Lower leg skin (tissue), 4 donors: Measurements from ENCODE around the gene TRAPPC12. TPM values are rescaled to one million over a fixed set of nuclear protein-coding genes. Genes with fewer than 3 reads are reported as not detected.

Source experiments
- DNase-seq, 2 donors: peaks; one replicate each; pipeline ENCODE4 v3.0.0-alpha.2; 2019; ENCODE audit warnings: low spot score in 2 of 2
- H3K4me3 ChIP-seq: fragments of 200-600 bp; sonication (generic); 2 replicates; pipeline ENCODE4 v1.5.1; 2017; ENCODE audit warnings: mild to moderate bottlenecking, low read depth; ENCODE audit not compliant: poor library complexity, severe bottlenecking
- POLR2A ChIP-seq, 2 donors: fragments of 450-650 bp; IDR thresholded peaks; one replicate each; pipeline ENCODE4 v1.6.1; 2016 to 2017; ENCODE audit warnings: antibody characterized with exemption in 2 of 2, mild to moderate bottlenecking in 1 of 2, moderate library complexity in 1 of 2
- WGBS, 2 donors: methylation state at CpG; one replicate each; pipeline ENCODE4 v1.1.5; 2018; 5-methylcytosine and 5-hydroxymethylcytosine counted together
- intact Hi-C: fragments of 100-400 bp; cut with DNase I; formaldehyde crosslinking; loops from one replicate; pipeline ENCODE4 v1.15.0; 2023; ENCODE audit warnings: low total_unique reads
- total RNA-seq, 4 donors: library from RNA; depleted of rRNA; stranded (reverse); fragments of >200 nt; gene quantifications; one replicate each; pipeline ENCODE4 v1.1.0, GENCODE V29; 2016
- TF ChIP-seq, protein P1 (sequence below), 3 donors: fragments of 450-650 bp; IDR thresholded peaks; one replicate each; pipeline ENCODE4 v1.5.1; 2016; ENCODE audit warnings: antibody characterized with exemption in 3 of 3, mild to moderate bottlenecking in 3 of 3, moderate library complexity in 2 of 3

The TRAPPC12 gene
- total RNA-seq, 4 donors from 2014 or later = 79.4 to 139 (median 121) TPM

GRCh38 chr2:3426615-3427014, 47.1 kb downstream of the TRAPPC12 start:
- intact Hi-C loops = no loop called here
- TF ChIP-seq, protein P1, sequence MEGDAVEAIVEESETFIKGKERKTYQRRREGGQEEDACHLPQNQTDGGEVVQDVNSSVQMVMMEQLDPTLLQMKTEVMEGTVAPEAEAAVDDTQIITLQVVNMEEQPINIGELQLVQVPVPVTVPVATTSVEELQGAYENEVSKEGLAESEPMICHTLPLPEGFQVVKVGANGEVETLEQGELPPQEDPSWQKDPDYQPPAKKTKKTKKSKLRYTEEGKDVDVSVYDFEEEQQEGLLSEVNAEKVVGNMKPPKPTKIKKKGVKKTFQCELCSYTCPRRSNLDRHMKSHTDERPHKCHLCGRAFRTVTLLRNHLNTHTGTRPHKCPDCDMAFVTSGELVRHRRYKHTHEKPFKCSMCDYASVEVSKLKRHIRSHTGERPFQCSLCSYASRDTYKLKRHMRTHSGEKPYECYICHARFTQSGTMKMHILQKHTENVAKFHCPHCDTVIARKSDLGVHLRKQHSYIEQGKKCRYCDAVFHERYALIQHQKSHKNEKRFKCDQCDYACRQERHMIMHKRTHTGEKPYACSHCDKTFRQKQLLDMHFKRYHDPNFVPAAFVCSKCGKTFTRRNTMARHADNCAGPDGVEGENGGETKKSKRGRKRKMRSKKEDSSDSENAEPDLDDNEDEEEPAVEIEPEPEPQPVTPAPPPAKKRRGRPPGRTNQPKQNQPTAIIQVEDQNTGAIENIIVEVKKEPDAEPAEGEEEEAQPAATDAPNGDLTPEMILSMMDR (IDR thresholded peaks at IDR 0.05) = no peak
- TF ChIP-seq POLR2A (IDR thresholded peaks at IDR 0.05) = no peak
- no peak for DNase-seq
- WGBS, 2 donors = 96 to 98% methylated on average over 14 of the region's 14 CpGs
- H3K4me3 ChIP-seq = no peak overlapping the region

DNA sequence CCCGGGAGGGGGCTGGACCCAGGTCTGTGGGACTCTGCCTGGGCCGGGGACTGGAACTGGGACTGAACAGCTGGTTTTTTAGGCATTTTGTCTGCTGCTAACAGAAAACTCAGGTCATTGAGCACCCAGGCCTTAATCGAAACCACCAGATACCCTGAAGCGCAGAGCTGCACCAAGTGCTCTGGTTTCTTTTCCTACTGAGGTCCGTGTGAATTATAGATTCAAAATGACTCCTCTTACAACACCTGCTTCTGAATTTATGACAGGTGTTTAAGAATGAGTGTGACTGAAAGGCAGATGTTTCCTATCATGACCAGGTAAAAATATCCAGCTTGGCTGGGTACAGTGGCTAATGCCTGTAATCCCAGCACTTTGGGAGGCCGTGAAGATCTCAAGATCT, 47.8 kb downstream of the TRAPPC12 start:
- TF ChIP-seq POLR2A (IDR thresholded peaks at IDR 0.05) = no peak
- TF ChIP-seq, protein P1 (IDR thresholded peaks at IDR 0.05) = no peak
- no peak overlapping the region for H3K4me3 ChIP-seq
- WGBS, 2 donors = 85 to 88% methylated on average over 6 of the region's 6 CpGs
- no peak for DNase-seq
- intact Hi-C loops = no loop called here

DNA sequence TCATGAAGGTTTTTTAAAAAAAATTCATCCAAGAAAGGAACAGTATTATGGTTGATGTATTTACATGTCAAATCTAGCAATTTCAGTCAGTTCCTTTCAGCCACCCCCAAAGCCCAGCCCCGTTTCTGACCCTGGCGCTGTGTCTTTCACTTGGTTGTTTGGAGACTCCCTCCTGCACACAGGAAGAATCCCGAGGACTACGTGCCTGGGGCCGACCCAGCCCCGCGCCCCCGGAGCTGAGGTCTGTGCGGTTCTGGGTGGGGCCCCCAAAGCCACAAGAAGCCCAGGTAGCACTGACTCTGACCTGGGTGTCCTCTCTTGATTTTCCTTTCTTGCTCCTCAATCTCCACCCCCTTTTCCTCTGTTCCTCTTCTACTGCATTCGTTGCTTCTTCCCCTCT, 49.1 kb downstream of the TRAPPC12 start:
- TF ChIP-seq, protein P1 (IDR thresholded peaks at IDR 0.05) = no peak
- no peak for TF ChIP-seq POLR2A (IDR thresholded peaks at IDR 0.05)
- no peak for DNase-seq
- intact Hi-C loops = no loop called here
- WGBS, 2 donors = 85 to 91% methylated on average over 10 of the region's 10 CpGs
- peak overlapping the region; percentile 1 for H3K4me3 ChIP-seq

GRCh38 chr2:3429066-3429610, 49.6 kb downstream of the TRAPPC12 start:
- H3K4me3 ChIP-seq = peak overlapping the region; percentile 1
- intact Hi-C loops = no loop called here
- TF ChIP-seq POLR2A (IDR thresholded peaks at IDR 0.05) = no peak
- TF ChIP-seq, protein P1 (IDR thresholded peaks at IDR 0.05) = no peak
- no peak for DNase-seq
- WGBS, 2 donors = 81 to 82% methylated on average over 6 of the region's 6 CpGs

DNA sequence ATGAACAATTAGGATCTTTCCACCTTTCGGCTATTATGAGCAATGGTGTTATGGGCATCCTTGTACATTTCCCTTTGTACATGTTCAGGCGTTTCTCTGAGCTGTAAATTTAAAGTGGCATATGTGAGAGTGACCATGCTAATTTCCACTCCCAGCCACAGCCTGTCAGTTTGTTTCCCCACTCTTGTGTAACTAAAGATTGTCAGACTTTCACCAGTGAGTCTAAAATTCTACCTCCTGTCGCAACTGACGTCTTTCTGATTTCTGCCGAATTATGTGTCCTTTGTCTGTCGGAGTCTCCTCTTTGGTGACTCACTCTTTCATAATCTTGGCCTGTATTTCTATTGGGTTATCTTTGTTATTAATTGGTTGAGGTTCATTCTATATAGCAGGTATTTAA, 50.7 kb downstream of the TRAPPC12 start:
- DNase-seq = no peak
- H3K4me3 ChIP-seq = no peak overlapping the region
- WGBS, 2 donors = 72 to 79% methylated on average over 6 of the region's 6 CpGs

More for the DNA sequence above, 50.7 kb downstream of the TRAPPC12 start:
- TF ChIP-seq POLR2A (IDR thresholded peaks at IDR 0.05) = no peak
- TF ChIP-seq, protein P1 (IDR thresholded peaks at IDR 0.05) = no peak
- intact Hi-C loops = no loop called here
